Smooth muscle cell of trachea (primary cell): ENCODE measurements around the gene DFFB. TPM values are rescaled to one million over a fixed set of nuclear protein-coding genes. Genes with fewer than 3 reads are reported as not detected.

Experiments used
- total RNA-seq: library from RNA; depleted of rRNA; stranded (reverse); fragments of >200 nt; gene quantifications from 2 replicates; pipeline ENCODE4 v1.2.1, GENCODE V29; 2014

Gene DFFB, protein sequence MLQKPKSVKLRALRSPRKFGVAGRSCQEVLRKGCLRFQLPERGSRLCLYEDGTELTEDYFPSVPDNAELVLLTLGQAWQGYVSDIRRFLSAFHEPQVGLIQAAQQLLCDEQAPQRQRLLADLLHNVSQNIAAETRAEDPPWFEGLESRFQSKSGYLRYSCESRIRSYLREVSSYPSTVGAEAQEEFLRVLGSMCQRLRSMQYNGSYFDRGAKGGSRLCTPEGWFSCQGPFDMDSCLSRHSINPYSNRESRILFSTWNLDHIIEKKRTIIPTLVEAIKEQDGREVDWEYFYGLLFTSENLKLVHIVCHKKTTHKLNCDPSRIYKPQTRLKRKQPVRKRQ
- 10.1 and 13.5 TPM in 2 replicates for total RNA-seq

DNA sequence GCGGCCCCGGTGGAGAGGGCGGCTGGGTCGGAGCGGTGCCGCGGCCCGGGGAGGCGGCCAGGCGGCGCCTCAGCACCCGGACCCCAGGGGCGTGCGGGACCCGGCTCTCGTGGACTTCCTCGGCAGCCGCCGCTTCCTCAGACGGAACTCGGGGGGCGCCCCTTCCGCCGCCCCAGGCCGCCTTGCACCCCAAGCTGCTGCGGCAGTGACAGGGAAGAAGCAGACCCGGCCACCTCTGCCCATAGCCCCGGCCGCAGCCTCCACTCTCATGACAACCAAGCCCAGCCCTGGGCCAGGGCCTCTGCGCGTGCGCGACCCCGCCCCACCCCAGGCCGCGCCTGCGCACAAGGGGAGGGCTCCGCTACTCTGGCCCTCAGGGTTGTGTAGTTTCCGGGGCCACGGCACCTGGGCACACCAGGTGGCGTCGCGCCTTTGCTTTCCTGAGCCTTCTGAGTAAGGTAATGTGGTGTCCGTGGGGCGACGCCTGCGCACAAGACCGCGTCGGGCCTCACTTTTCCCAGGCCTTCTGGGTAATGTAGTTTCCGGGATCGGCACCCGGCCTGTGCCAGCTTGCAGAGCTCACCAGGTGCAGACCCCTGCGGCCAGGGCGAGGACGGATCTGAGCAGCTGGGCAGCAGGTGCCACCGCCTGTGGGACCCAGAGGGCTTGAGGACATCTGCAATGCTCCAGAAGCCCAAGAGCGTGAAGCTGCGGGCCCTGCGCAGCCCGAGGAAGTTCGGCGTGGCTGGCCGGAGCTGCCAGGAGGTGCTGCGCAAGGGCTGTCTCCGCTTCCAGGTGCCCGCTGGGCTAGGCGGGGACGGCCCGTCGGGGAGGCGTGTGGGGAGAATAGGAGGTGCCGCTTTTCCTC, at the start of gene DFFB, which contains the start of gene CEP104:
DFFB (plus strand) TSS at position 554 of the 868 bp plus-strand sequence; CDS start at position 682, 128 bp downstream.
CEP104 (minus strand) TSS at position 289 of the 868 bp plus-strand sequence. CDS start 4,804 bp downstream, outside the sequence.

GRCh38 chr1:3900150-3900968, 43.1 kb downstream of the DFFB start, which contains the start of gene C1orf174:
Gene C1orf174 (minus strand): TSS chr1:3900272. CDS start chr1:3900186, 86 bp downstream.

Other genes with a start within 250 kb of the DFFB start
- gene MEGF6, start 246.0 kb upstream of the DFFB start, total RNA-seq, result 1.2 and 5.3 TPM in 2 replicates
- 20.7 and 35.1 TPM in 2 replicates for gene TPRG1L, start 232.5 kb upstream of the DFFB start, total RNA-seq
- 15.2 and 16.3 TPM in 2 replicates for gene WRAP73, start 207.4 kb upstream of the DFFB start, total RNA-seq
- gene TP73, start 205.0 kb upstream of the DFFB start, total RNA-seq, result under 0.01 TPM in 1 of 2 replicates, not detected in the other
- not detected in 2 replicates for gene CCDC27, start 105.0 kb upstream of the DFFB start, total RNA-seq
- 2.8 and 8.1 TPM in 2 replicates for gene SMIM1, start 84.7 kb upstream of the DFFB start, total RNA-seq
- 34.2 and 46.3 TPM in 2 replicates for gene LRRC47, start 61.0 kb upstream of the DFFB start, total RNA-seq
- 23.1 and 33.9 TPM in 2 replicates for gene CEP104, start 265 bp upstream of the DFFB start, total RNA-seq
- gene C1orf174, start 42.8 kb downstream of the DFFB start, total RNA-seq, result 28.1 and 28.2 TPM in 2 replicates